Middle frontal gyrus (tissue), 1 donor: ENCODE data around the gene HELZ.
"Not testable (repeated sequence)": the region's sequence is repeated elsewhere in the genome, so short reads cannot be mapped to it uniquely, and the experiment has no call there.

ENCODE experiments used
- DNase-seq: peaks from one replicate; pipeline ENCODE4 v3.0.0-alpha.2; 2015; ENCODE audit warnings: low spot score; ENCODE audit errors: extremely low spot score

The HELZ gene

DNA sequence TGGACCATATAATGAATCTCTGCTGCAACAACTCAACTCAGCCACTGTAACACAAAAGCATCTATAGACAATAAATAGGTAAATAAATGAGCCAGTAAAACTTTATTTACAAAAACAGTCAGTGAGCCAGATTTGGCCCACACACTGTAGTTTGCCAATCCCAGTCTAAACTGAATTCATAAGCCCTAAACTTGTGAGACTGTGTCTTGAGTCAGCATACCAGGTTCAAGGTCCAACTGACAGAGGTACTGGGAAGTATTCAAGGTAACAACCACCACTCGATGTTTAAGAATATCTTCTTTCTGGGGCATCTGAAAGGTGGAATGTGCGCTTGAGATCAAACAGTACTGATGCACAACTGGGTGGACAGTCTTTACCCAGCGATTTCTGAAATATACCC is 94.2 kb downstream of the HELZ start:
- DNase-seq = no peak

DNA sequence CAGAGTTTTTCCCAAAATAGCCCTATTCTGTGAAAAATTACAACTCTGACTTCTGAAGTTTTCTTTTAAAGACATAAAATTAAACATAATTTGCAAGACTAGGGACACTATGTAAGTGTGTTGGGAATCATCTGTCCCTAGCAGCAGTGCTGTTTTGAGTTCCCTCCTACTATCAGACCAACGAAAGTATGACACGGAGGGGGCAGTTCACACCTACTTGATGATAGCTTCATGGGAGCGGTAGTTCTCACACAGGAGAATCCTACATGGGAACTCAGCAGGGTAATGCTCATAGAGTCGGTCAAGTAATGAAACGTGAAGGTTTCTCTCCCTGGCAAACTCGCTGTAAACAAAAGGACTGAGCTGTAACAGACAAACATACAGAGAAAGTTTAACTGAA is 96.6 kb downstream of the HELZ start:
- no peak for DNase-seq

DNA sequence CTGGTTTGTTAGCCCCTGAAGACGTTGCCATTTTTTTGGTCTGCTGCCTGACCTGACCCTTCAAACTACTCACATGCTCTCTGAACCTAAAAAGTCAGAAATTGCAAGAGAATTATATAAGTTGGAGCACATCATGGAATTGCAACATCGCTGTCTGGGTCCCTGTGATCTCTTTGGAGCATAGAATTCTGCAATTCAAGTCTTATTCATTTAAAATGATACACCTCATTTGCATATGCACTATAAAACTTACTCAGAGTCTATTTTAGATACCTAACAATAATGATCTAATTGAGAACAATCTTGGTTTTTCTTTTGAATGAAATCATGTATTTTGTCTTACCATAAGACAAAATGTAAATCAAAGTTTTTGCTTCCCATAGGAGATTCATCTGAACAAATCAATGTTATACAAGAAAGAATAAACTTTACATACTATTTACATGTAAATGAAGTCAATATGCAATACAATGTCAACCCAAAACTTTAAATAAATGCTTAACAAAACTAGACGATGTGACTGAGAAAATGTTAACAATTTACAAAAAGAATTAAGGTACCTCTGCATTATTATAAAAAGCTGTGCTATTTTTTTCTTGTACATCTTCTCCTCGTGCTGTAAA is 99.7 kb downstream of the HELZ start:
- DNase-seq = no peak

DNA sequence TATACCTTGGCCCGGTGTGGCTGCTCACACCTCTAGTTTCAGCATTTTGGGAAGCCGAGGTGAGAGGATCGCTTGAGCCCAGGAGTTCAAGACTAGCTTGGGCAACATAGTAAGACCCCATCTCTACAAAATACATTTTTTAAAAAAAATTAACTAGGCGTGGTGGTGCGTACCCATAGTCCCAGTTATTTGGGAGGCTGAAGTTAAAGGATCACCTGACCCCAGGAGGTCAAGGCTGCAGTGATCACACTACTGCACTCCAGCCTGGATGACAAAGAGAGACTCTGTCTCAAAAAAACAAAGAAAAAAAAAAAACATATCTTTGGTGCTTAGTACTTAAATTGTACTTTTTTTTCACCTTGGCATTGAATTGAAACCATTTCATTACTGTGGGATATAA is 101.7 kb downstream of the HELZ start:
- DNase-seq = no peak

- not testable (repeated sequence) for DNase-seq
These were observed 103.0 kb downstream of the HELZ start for GRCh38 chr17:67142030-67142429.

- DNase-seq = no peak
These were observed 105.0 kb downstream of the HELZ start for GRCh38 chr17:67139784-67140665.

DNA sequence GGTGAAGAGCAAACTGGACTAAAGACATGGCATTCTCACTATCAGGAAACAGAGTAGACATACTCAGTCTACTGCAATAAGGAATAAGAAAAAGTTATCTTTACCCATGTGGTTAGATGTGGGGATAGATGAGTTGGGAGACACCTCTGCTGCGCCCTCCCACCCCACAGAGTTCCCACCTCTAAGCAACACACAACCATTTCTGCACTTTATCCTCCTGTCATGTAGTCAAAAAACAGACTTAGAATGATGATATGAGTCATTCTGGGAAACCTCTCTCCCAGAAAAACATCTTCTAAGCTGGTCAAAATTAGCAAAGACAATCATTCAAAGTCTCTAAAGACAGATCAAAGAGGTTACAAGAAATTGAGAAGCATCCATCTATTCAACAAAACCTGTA is 105.7 kb downstream of the HELZ start:
- DNase-seq = no peak

DNA sequence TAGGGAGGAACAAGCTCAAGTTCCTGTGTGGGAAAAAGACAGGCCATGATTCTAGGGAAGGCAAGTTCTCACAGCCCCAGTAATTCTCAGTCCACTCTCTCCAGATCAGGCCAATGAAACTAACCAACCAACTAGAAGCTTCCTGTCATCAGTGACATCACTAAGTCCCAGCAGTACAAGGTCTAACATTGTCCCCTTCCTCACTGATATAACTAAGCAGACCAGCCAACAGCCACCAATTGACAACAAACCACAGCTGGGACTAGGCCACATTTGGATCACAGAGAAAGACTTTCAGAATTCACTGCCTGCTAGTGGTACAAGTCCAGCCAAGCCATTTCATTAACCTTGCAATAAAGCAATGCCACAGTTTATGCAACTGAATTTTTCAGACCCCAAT is 106.6 kb downstream of the HELZ start:
- DNase-seq = no peak

- DNase-seq = no peak
These were observed 107.1 kb downstream of the HELZ start for GRCh38 chr17:67137860-67138259.

- DNase-seq = no peak
These were observed 108.0 kb downstream of the HELZ start for GRCh38 chr17:67137026-67137370.

- no peak for DNase-seq
These were observed 108.6 kb downstream of the HELZ start for GRCh38 chr17:67136191-67137025.

- DNase-seq = no peak
These were observed 111.8 kb downstream of the HELZ start for GRCh38 chr17:67133161-67133560.

DNA sequence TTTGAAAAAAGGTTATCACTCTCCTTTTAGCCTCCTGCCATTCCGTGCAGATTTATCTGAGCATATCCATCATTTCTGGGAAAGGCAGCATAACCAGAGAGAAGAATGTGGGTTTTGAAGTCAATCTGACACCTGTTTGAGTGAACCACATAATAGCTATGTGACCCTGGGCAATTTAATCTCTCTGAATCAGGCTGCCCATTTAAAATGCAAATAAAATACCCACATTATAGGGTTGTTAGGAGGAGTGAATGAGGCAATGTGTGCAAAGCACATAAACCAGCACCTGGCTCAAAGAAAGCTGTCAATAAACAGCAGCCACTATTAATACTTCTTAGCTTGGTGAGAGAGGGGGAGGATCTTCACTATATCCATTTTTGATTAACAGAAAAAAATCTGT is 112.6 kb downstream of the HELZ start:
- no peak for DNase-seq

DNA sequence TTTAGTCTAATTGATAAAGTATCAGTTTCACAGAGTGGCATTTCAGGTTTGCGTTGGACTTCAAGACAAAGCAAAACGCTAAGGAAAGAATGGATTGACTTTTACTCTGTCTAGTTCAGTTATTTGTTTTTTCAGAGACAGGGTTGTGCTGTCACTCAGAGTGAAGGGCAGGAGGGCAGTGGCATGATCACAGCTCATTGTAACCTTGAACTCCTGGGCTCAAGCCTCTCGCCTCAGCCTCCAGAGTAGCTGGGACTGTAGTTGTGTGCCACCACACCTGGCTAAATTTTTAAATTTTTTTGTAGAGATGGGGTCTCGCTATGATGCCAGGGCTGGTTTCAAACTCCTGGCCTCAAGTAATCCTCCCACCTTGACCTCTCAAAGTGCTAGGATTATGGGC is 114.2 kb downstream of the HELZ start:
- DNase-seq = no peak

- no peak for DNase-seq
These were observed 115.7 kb downstream of the HELZ start for GRCh38 chr17:67129283-67129682.

GRCh38 chr17:67128700-67129099 is 116.3 kb downstream of the HELZ start:
- no peak for DNase-seq

GRCh38 chr17:67127925-67128324 is 117.1 kb downstream of the HELZ start:
- no peak for DNase-seq

GRCh38 chr17:67126983-67127382 is 118.0 kb downstream of the HELZ start:
- DNase-seq = no peak

DNA sequence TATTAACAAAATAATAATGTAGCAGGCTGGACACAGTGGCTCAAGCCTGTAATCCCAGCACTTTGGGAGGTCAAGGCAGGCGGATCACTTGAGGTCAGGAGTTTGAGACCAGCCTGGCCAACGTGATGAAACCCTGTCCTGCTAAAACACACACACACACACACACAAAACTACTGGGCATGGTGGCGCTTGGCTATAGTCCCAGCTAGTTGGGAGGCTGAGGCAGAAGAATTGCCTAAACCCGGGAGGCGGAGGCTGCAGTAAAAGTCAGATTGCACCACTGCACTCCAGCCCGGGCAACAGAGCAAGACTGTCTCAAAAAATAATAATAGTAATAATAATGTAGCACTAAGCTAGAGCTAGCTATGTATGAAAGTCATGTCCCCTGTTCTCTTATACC is 118.5 kb downstream of the HELZ start:
- DNase-seq = not testable (repeated sequence)

- DNase-seq = no peak
These were observed 119.1 kb downstream of the HELZ start for GRCh38 chr17:67125924-67126323.

GRCh38 chr17:67125417-67125816 is 119.6 kb downstream of the HELZ start:
- DNase-seq = no peak

GRCh38 chr17:67124450-67125148 is 120.4 kb downstream of the HELZ start:
- no peak for DNase-seq
